ENCODE measurements around the gene GLYAT.

GLYAT gene

DNA sequence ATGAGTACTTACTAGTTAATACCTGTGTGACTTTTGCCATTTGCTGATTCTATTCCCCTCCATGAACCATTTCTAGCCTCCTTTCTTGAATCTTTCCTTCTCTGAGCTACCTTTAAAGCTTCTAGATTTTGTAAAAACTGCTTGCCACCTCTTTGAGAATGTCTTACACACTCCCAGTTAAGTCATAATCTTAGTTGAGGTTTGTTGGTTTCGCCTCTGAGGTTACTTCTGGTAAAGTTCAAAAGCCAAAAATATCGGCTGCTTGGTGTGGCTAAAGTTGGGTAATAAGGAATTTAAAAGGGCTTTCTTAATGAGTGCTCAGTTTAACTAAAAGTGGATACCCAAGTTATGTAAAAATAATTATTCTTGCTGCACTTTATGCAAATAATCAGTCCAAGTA, 10.4 kb upstream of the GLYAT start:
- Histone ChIP-seq H3K27me3 (ENCODE audit: control insufficient read depth, insufficient read depth, low read length) (no peaks in the 10 kb centered on the region), H3K4me1 (ENCODE audit: control insufficient read depth, insufficient read depth, low read length) (no peaks in the 10 kb centered on the region), H3K9ac (ENCODE audit: low read depth, low read length) (no peak overlapping the region), H3K27ac (ENCODE audit: low read depth, low read length) (no peak overlapping the region), H3K4me3 (ENCODE audit: low read depth, low read length) (no peak overlapping the region), H3K36me3 (ENCODE audit: control insufficient read depth, insufficient read depth, low read length) (no peaks in the 10 kb centered on the region), H3K9me3 (ENCODE audit: control insufficient read depth, insufficient read depth, low read length) (peaks cover 94% of the 10 kb centered on the region)

DNA sequence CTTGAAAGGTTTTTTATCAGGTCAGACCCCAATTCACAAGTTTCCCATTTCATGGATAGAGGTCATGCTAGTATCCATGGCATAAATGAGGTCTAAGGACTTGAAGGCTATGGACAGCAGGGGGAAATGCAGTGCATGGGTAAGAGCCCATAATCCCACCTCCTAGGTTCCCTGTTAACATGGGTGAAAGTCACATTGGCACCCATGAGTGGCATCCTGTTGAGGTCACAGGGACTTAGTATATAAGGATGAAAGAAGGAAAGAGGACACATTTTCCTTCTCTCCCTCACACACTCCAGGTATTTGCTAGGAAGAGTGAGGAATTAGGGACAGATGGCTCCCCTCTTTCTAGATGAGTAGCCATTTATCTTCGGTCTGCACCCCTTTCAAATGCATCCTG, 9.4 kb upstream of the GLYAT start:
- no peaks in the 10 kb centered on the region for H3K27me3 ChIP-seq (ENCODE audit: control insufficient read depth, insufficient read depth, low read length)
- H3K27ac ChIP-seq (ENCODE audit: low read depth, low read length) = no peak overlapping the region
- H3K4me1 ChIP-seq (ENCODE audit: control insufficient read depth, insufficient read depth, low read length) = no peaks in the 10 kb centered on the region
- peaks cover 95% of the 10 kb centered on the region for H3K9me3 ChIP-seq (ENCODE audit: control insufficient read depth, insufficient read depth, low read length)
- no peaks in the 10 kb centered on the region for H3K36me3 ChIP-seq (ENCODE audit: control insufficient read depth, insufficient read depth, low read length)
- H3K4me3 ChIP-seq (ENCODE audit: low read depth, low read length) = no peak overlapping the region
- H3K9ac ChIP-seq (ENCODE audit: low read depth, low read length) = no peak overlapping the region

- Histone ChIP-seq H3K27ac (ENCODE audit: low read depth, low read length) (no peak overlapping the region), H3K9ac (ENCODE audit: low read depth, low read length) (no peak overlapping the region), H3K4me1 (ENCODE audit: control insufficient read depth, insufficient read depth, low read length) (no peaks in the 10 kb centered on the region), H3K27me3 (ENCODE audit: control insufficient read depth, insufficient read depth, low read length) (no peaks in the 10 kb centered on the region), H3K4me3 (ENCODE audit: low read depth, low read length) (no peak overlapping the region), H3K9me3 (ENCODE audit: control insufficient read depth, insufficient read depth, low read length) (peaks cover 95% of the 10 kb centered on the region), H3K36me3 (ENCODE audit: control insufficient read depth, insufficient read depth, low read length) (no peaks in the 10 kb centered on the region)
These were observed 8.7 kb upstream of the GLYAT start for GRCh38 chr11:58740447-58740846.

GRCh38 chr11:58739725-58740430, 8.1 kb upstream of the GLYAT start:
- Histone ChIP-seq H3K27ac (ENCODE audit: low read depth, low read length) (no peak overlapping the region), H3K9me3 (ENCODE audit: control insufficient read depth, insufficient read depth, low read length) (peaks cover 95% of the 10 kb centered on the region), H3K9ac (ENCODE audit: low read depth, low read length) (no peak overlapping the region), H3K27me3 (ENCODE audit: control insufficient read depth, insufficient read depth, low read length) (no peaks in the 10 kb centered on the region), H3K36me3 (ENCODE audit: control insufficient read depth, insufficient read depth, low read length) (no peaks in the 10 kb centered on the region), H3K4me1 (ENCODE audit: control insufficient read depth, insufficient read depth, low read length) (no peaks in the 10 kb centered on the region), H3K4me3 (ENCODE audit: low read depth, low read length) (no peak overlapping the region)

DNA sequence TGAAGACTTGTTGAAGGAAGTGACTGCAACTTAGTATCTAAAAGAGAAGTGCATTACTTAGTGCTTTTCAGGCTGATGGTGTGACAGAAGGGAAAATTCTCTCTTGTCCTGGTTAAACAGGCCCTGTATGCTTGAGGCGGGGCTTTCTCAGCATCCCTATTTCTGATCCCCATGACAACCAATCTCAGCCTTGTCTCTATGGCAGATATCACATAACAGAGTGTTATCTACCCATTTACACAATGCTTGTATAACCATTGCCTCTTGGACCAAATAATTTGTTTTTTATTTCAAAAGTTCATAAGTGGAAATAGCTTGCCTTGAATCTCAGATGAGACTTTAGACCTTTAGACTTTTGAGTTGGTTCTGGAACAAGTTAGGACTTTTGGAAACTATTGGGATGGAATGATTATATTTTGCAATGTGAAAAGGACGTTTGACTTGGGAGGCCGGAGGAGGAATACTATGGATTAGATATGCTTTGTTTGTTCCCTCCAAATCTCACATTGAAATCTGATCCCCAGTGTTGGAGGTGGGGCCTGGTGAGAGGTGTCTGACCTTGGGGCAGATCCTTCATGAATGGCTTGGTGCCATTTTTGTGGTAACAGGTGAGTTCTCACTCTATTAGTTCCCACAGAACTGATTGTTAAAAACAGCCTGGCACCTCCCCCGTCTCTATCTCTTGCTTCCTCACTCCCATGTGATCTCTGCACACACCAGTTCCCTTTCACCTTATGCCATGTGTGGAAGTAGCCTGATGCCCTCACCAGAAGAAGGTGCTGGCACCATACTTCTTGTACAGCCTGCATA, 3.1 kb upstream of the GLYAT start:
- peaks cover 92% of the 10 kb centered on the region for H3K9me3 ChIP-seq (ENCODE audit: control insufficient read depth, insufficient read depth, low read length)
- no peaks in the 10 kb centered on the region for H3K36me3 ChIP-seq (ENCODE audit: control insufficient read depth, insufficient read depth, low read length)

DNA sequence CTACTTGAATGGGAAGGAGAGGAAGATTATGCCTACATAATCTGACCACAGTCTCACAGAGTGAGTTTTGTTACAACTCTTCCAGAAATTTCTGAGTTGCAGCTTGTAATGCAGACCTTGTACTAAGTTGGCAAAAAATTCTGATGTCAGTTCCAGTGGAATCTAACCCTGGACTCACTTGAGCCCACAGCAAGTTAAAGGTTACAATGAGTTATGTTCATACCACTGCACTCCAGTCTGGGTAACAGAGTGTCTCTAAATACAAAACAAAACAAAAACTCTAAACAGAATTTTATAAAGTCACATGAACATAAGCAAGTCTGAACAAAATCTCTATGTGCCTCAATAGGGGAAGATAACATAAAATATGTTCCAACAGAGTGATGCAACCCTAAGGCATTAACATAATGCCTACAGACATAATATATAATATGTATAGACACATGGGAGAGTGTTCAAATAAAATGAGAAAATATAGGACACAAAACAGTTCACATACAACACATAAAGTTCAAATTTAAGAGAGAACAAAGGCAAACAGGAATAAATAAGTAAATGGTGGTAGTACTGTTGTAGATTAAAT, 1.1 kb downstream of the GLYAT start:
- Histone ChIP-seq H3K4me3 (ENCODE audit: low read depth, low read length) (no peak overlapping the region), H3K9ac (ENCODE audit: low read depth, low read length) (no peak overlapping the region), H3K36me3 (ENCODE audit: control insufficient read depth, insufficient read depth, low read length) (no peaks in the 10 kb centered on the region), H3K27ac (ENCODE audit: low read depth, low read length) (no peak overlapping the region), H3K27me3 (ENCODE audit: control insufficient read depth, insufficient read depth, low read length) (no peaks in the 10 kb centered on the region), H3K9me3 (ENCODE audit: control insufficient read depth, insufficient read depth, low read length) (peaks cover 83% of the 10 kb centered on the region), H3K4me1 (ENCODE audit: control insufficient read depth, insufficient read depth, low read length) (no peaks in the 10 kb centered on the region)

More for the DNA sequence above, 3.1 kb upstream of the GLYAT start:
- Histone ChIP-seq H3K27me3 (ENCODE audit: control insufficient read depth, insufficient read depth, low read length) (no peaks in the 10 kb centered on the region), H3K4me1 (ENCODE audit: control insufficient read depth, insufficient read depth, low read length) (no peaks in the 10 kb centered on the region), H3K9ac (ENCODE audit: low read depth, low read length) (no peak overlapping the region), H3K4me3 (ENCODE audit: low read depth, low read length) (no peak overlapping the region), H3K27ac (ENCODE audit: low read depth, low read length) (no peak overlapping the region)

DNA sequence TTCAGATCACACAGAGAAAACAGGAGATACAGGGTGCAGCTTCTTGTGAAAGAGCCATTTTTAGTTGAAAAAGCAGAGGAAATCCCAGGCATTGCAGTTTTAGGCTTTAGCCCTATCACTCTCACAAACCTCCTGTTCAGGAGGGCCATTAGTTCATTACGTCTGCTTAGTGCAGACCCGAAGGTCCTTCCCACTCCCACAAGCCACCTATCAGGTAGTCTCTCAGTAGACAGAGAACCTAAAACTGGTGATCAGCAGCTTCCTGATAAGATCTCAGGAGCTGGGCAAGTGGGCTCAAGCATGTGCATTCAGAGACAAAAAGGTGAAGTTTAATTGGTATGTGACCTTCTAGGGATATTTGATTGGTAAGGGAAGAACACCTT, 4.3 kb downstream of the GLYAT start:
- H3K9me3 ChIP-seq (ENCODE audit: control insufficient read depth, insufficient read depth, low read length) = peaks cover 86% of the 10 kb centered on the region
- H3K4me1 ChIP-seq (ENCODE audit: control insufficient read depth, insufficient read depth, low read length) = no peaks in the 10 kb centered on the region
- no peak overlapping the region for H3K27ac ChIP-seq (ENCODE audit: low read depth, low read length)
- no peak overlapping the region for H3K9ac ChIP-seq (ENCODE audit: low read depth, low read length)
- no peaks in the 10 kb centered on the region for H3K36me3 ChIP-seq (ENCODE audit: control insufficient read depth, insufficient read depth, low read length)
- no peaks in the 10 kb centered on the region for H3K27me3 ChIP-seq (ENCODE audit: control insufficient read depth, insufficient read depth, low read length)
- H3K4me3 ChIP-seq (ENCODE audit: low read depth, low read length) = no peak overlapping the region; the same call in 1 of the 2 replicates

DNA sequence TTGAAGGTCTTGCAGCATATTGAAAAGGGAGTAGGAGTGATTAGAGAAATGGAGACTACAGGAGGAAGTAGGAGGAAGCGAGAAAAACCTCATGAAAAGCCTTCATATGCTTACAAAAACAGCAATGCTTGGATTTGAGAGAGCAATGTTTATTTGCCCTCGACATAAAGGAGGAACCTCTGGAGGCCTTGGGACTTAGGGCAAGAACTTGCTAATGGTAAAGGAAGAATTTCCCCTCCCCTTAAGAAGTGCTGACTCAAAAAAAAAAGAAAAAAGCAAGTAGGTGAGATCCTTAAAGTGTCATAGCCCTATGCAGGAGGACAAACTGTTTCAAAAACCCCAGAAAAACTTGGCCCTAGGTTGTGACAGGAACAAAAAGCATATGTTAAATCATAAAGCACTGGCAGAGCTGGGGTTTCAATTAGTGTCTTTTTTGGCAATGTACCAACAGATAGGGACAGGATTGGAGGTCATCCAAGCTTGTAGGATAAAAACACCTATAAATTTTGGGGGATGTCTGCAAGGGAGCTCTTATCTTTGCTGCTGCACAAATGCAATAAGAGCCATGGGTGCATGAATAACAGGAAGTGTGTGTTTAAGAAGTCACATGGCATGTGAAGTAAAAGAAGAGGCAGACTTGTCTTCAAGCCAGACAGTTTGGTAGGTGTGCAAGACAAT, 4.9 kb downstream of the GLYAT start:
- no peak overlapping the region; the same call in 1 of the 2 replicates for H3K4me3 ChIP-seq (ENCODE audit: low read depth, low read length)
- H3K36me3 ChIP-seq (ENCODE audit: control insufficient read depth, insufficient read depth, low read length) = no peaks in the 10 kb centered on the region
- H3K4me1 ChIP-seq (ENCODE audit: control insufficient read depth, insufficient read depth, low read length) = no peaks in the 10 kb centered on the region
- no peaks in the 10 kb centered on the region for H3K27me3 ChIP-seq (ENCODE audit: control insufficient read depth, insufficient read depth, low read length)
- H3K9me3 ChIP-seq (ENCODE audit: control insufficient read depth, insufficient read depth, low read length) = peaks cover 87% of the 10 kb centered on the region
- H3K9ac ChIP-seq (ENCODE audit: low read depth, low read length) = no peak overlapping the region
- no peak overlapping the region for H3K27ac ChIP-seq (ENCODE audit: low read depth, low read length)

- Histone ChIP-seq H3K4me3 (ENCODE audit: low read depth, low read length) (no peak overlapping the region), H3K4me1 (ENCODE audit: control insufficient read depth, insufficient read depth, low read length) (no peaks in the 10 kb centered on the region), H3K36me3 (ENCODE audit: control insufficient read depth, insufficient read depth, low read length) (no peaks in the 10 kb centered on the region), H3K27me3 (ENCODE audit: control insufficient read depth, insufficient read depth, low read length) (no peaks in the 10 kb centered on the region), H3K9ac (ENCODE audit: low read depth, low read length) (no peak overlapping the region), H3K9me3 (ENCODE audit: control insufficient read depth, insufficient read depth, low read length) (peaks cover 87% of the 10 kb centered on the region), H3K27ac (ENCODE audit: low read depth, low read length) (no peak overlapping the region)
These were observed 12.2 kb downstream of the GLYAT start for GRCh38 chr11:58719406-58720117.

DNA sequence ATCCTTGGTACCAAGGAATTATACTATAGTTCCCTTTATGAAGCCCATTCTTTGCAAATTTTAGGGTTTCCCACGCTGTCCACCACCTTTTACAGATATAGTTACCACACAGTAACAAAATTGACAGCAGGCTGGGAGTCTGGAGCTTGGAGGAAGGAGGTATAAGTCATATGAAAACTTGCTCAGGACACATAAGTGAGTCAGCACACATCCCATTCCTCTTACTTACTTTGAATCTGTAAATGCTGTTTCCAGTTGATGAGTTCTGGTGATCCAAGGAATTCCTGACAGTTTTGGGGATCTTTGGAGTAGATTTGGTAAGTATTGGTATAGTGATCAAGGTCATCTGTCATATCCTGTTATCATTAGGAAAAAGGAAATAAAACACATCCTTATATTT, 19.2 kb downstream of the GLYAT start:
- no peak overlapping the region for H3K27ac ChIP-seq (ENCODE audit: low read depth, low read length)
- peaks cover 99% of the 10 kb centered on the region for H3K9me3 ChIP-seq (ENCODE audit: control insufficient read depth, insufficient read depth, low read length)
- H3K4me1 ChIP-seq (ENCODE audit: control insufficient read depth, insufficient read depth, low read length) = no peaks in the 10 kb centered on the region
- no peaks in the 10 kb centered on the region for H3K27me3 ChIP-seq (ENCODE audit: control insufficient read depth, insufficient read depth, low read length)
- H3K36me3 ChIP-seq (ENCODE audit: control insufficient read depth, insufficient read depth, low read length) = no peaks in the 10 kb centered on the region
- no peak overlapping the region for H3K4me3 ChIP-seq (ENCODE audit: low read depth, low read length)
- H3K9ac ChIP-seq (ENCODE audit: low read depth, low read length) = no peak overlapping the region
